Kidney (tissue), 14 donors: ENCODE results near the gene CSNK1D. TPM values are rescaled to one million over a fixed set of nuclear protein-coding genes. Genes with fewer than 3 reads are reported as not detected.
A peak's percentile ranks its signal among the peaks of the same experiment; 100 is the strongest.
"Not testable (repeated sequence)": the region's sequence is repeated elsewhere in the genome, so short reads cannot be mapped to it uniquely, and the experiment has no call there.

Source experiments
- DNase-seq, 5 donors: peaks; one replicate each; pipeline ENCODE4 v3.0.0-alpha.2; 2013 to 2020
- FAIRE-seq: peaks from 2 replicates; lab custom pipeline; 2012; peaks lifted over from hg19 to GRCh38; lab: Jason Lieb, UNC
- H3K27ac ChIP-seq, 2 donors: one replicate each; pipeline ENCODE4 v1.7.0; 2013; ENCODE audit warnings: low read depth in 2 of 2, low read length in 2 of 2, inconsistent platforms in 1 of 2
- H3K27me3 ChIP-seq: one replicate; pipeline ENCODE4 v1.7.1; 2013; ENCODE audit warnings: low read length, inconsistent platforms; ENCODE audit not compliant: control insufficient read depth, insufficient read depth
- H3K36me3 ChIP-seq, 3 donors: one replicate each; pipeline versions ENCODE4 v1.7.0 to v1.7.1; 2013; ENCODE audit warnings: low read length in 3 of 3, control low read depth in 1 of 3, inconsistent platforms in 1 of 3; ENCODE audit not compliant: insufficient read depth in 3 of 3, control insufficient read depth in 2 of 3
- H3K4me1 ChIP-seq, 3 donors: one replicate each; pipeline versions ENCODE4 v1.7.0 to v1.7.1; 2013; ENCODE audit warnings: low read length in 3 of 3, inconsistent platforms in 1 of 3, low read depth in 1 of 3; ENCODE audit not compliant: control insufficient read depth in 2 of 3, insufficient read depth in 2 of 3
- H3K4me3 ChIP-seq, 3 donors: one replicate each; pipeline versions ENCODE4 v1.7.0 to v1.8.1; 2013; ENCODE audit warnings: low read length in 3 of 3, control low read depth in 1 of 3, inconsistent platforms in 1 of 3
- H3K9ac ChIP-seq, 3 donors: one replicate each; pipeline versions ENCODE4 v1.7.0 to v1.7.1; 2013; ENCODE audit warnings: low read length in 3 of 3, control low read depth in 1 of 3, inconsistent platforms in 1 of 3
- H3K9me3 ChIP-seq, 3 donors: one replicate each; pipeline versions ENCODE4 v1.7.0 to v1.7.1; 2013; ENCODE audit warnings: low read length in 3 of 3, control low read depth in 1 of 3, inconsistent platforms in 1 of 3; ENCODE audit not compliant: control insufficient read depth in 2 of 3, insufficient read depth in 1 of 3
- intact Hi-C: fragments of 100-400 bp; cut with DNase I; formaldehyde crosslinking; loops from one replicate; pipeline ENCODE4 v1.11.1; 2022
- polyA plus RNA-seq: library from polyadenylated mRNA; stranded (reverse); fragments of 350-450 nt; fragmentation: Illumina TruSeq; extraction: RNeasy Lipid Tissue Mini Kit (QIAGEN cat#74804); gene quantifications from one replicate; pipeline ENCODE4 v1.2.3, GENCODE V29; 2014; ENCODE audit warnings: low read depth, low replicate concordance; ENCODE audit not compliant: insufficient read depth
- total RNA-seq: library from RNA; stranded (reverse); fragmentation: NEBNext Ultra II Directional; extraction: Animal tissue kit (Norgen Biotek cat#: 25700); gene quantifications from one replicate; pipeline ENCODE4 v1.2.1, GENCODE V29; 2021
- TF ChIP-seq, protein P1 (sequence below): IDR thresholded peaks from 3 replicates; pipeline ENCODE4 v1.5.1; 2012; ENCODE audit warnings: mild to moderate bottlenecking, moderate library complexity, borderline replicate concordance; ENCODE audit not compliant: insufficient read depth; ENCODE audit errors: extremely low read depth
- donor health status: control.
- donor health status: control.
- donor health status: control.
- donor health status: control.
- donor health status: control.
- donor health status: DM: yes; HTN: yes; CAD: no.
- donor health status: Normal renal cell carcinoma (clear cell type).

The CSNK1D gene
- total and polyA plus RNA-seq, 2 donors from 2014 or later = 69.7 to 160 TPM

DNA sequence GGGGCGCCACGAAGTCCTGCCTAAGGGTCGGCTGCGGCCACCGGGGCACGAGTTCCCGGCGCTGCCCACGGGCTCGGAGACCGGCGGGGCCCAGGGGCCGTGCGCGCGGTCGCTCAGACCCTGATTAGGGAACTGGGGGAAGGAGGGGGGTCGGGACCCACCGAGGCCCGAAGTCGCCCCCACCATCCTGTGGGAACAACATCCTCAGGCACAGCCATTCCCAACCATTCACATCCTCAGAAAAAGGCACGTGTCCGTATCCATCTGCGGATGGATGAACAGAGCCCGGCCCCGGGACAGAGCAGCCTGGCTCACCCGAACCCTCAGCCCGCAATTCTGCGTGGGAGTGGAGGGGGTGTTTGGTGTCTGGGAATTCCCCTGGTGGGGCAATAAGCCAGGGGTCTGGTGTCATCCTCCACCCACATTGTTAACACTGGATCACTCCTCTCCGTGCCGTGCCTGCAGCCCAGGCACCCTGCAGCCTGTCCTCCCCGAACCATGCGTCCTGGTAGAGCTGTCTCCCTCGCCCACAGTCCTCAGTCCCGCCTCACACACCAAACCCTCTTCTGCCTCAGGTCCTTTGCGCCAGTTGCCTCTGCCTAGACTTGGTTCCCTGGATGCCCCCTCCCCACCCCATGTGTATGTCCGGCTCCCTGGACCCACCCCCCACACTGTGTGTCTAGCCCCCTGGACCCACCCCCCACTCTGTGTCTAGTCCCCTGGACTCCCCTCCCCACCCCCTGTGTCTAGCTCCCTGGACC lies 60.1 kb downstream of the CSNK1D start:
- Histone ChIP-seq H3K4me3 (peak overlapping the region; percentile 37 to 70 (median 39)), H3K9me3 (no peaks in the 10 kb centered on the region), H3K9ac (peak overlapping the region in 2 of 3 donors; percentile 32 to 77), H3K27me3 (no peaks in the 10 kb centered on the region), H3K4me1 (peaks cover 0 to 31% (median 5%) of the 10 kb centered on the region in 3 donors), H3K36me3 (no peaks in the 10 kb centered on the region), H3K27ac (peak overlapping the region; percentile 51 to 53)
- intact Hi-C loops = no loop called here
- peak; percentile 81 to 87 (median 82) for DNase-seq
- no peak for FAIRE-seq
- TF ChIP-seq, protein P1, sequence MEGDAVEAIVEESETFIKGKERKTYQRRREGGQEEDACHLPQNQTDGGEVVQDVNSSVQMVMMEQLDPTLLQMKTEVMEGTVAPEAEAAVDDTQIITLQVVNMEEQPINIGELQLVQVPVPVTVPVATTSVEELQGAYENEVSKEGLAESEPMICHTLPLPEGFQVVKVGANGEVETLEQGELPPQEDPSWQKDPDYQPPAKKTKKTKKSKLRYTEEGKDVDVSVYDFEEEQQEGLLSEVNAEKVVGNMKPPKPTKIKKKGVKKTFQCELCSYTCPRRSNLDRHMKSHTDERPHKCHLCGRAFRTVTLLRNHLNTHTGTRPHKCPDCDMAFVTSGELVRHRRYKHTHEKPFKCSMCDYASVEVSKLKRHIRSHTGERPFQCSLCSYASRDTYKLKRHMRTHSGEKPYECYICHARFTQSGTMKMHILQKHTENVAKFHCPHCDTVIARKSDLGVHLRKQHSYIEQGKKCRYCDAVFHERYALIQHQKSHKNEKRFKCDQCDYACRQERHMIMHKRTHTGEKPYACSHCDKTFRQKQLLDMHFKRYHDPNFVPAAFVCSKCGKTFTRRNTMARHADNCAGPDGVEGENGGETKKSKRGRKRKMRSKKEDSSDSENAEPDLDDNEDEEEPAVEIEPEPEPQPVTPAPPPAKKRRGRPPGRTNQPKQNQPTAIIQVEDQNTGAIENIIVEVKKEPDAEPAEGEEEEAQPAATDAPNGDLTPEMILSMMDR = no peak

DNA sequence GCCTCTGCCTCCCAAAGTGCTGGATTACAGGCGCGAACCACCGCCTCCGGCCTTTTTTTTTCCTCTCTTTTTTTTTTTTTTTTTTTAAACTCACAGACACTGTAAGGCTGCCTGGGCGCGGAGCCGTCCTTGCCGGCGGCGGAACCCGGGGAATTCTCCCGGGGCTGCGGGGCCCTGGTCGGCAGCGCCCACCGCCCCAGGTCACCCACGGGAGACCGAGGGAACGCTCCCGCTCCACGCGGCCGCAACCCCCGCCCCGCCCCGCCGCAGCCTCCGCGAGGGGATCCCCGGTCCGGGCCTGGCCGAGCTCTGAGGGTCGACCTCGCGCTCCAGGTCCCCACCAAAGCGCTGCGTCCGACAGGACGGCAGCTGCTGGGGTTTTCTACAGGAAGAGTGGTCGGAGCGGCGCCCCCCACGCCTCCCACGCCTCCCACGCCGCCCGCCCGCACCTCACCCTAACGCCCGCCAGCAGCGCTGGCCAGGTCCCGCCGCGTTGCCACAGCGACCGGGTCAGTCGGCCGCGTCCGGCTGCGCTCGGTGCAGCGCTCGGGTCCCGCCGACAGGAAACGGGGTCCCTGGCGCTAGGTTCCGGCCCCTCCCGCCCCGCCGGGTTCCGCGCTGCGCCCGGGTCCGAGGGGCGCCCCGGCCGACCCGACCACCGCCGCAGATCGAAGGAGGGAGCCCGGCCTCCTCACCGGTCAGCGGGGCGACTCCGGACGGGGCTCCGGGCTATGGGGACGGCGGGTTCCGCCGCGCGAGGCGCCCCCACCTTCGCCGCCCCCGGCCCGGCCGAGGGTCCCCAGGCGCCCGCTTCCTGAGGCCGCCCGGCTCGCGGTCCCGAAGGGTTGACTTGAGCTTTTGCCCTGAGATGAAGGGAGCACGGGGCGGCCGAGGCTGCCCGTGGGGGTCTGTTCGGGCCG lies 60.9 kb downstream of the CSNK1D start, which contains the start of gene CCDC57:
TSS of gene CCDC57 (minus strand) at position 512 of the 920 bp plus-strand sequence. CDS start 10,898 bp downstream, outside the sequence.
- TF ChIP-seq, protein P1 = no peak

DNA sequence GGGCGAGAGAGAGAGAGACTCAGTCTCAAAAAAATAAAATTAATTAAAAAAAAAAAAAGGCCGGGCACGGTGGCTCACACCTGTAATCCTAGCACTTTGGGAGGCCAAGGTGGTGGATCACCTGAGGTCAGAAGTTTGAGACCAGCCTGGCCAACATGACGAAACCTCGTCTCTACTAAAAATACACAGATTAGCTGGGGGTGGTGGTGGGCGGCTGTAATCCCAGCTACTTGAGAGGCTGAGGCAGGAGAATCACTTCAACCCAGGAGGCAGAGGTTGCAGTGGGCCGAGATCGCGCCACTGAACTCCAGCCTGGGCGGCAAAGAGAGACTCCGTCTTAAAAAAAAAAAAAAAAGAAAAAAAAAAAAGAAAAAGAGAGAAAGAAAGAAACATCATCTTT lies 62.8 kb downstream of the CSNK1D start:
- H3K9ac ChIP-seq, H3K9me3 ChIP-seq, H3K27ac ChIP-seq, DNase-seq, H3K4me3 ChIP-seq, FAIRE-seq, H3K27me3 ChIP-seq, H3K36me3 ChIP-seq, intact Hi-C loops: not testable (repeated sequence)
- peaks cover 0 to 16% (median 0%) of the 10 kb centered on the region in 3 donors for H3K4me1 ChIP-seq

More for the DNA sequence above, 60.9 kb downstream of the CSNK1D start, which contains the start of gene CCDC57:
- FAIRE-seq = no peak
- Histone ChIP-seq H3K9me3 (no peaks in the 10 kb centered on the region), H3K36me3 (no peaks in the 10 kb centered on the region), H3K4me1 (peaks cover 0 to 31% (median 5%) of the 10 kb centered on the region in 3 donors), H3K9ac (peak within 1 kb of the TSS in 2 of 3 donors; percentile 32 to 77), H3K4me3 (peak within 1 kb of the TSS; percentile 53 to 70 (median 68)), H3K27me3 (no peaks in the 10 kb centered on the region), H3K27ac (peak within 1 kb of the TSS; percentile 51 to 53)
- intact Hi-C loops = no loop called here
- peak; percentile 88 to 95 (median 92) for DNase-seq
